ENCODE results near the gene ACVR2B.

The ACVR2B gene

DNA sequence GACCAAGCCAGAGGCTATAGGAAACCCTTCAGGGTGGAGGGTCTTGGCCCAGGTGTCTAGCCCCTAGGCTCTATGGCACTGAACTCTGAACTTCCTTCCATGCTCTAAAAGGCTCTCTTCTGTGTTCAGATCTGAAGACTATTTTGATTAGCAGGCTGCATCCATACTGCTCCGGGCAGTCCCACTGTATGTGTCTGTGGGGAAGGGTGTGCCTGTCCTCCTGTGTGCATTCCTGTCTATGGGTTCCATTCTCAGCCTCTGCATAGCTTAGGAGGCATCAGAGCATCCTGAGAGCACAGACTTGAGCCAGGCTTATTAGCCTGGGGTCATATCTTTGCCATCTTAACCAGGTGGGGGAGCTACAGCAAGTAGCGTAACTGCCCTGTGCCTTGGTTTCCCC lies 80.5 kb downstream of the ACVR2B start:
- DNase-seq = no peak

DNA sequence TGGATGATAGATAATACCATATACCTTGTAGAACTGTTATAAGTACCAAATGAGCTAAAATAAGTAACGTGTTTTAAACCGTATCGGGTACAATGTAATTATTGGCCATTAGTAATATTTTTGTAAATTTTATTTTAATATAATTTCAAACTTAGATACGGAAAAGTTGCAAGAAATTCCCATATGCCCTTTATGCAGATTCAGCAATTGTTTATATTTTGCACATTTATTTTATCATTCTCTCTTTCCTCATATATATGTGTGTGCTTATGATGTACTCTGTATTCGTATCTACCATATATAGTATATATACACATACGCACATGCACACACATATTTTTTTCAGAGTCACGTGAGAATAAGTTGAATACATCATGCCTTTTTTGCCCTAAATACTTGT lies 80.9 kb downstream of the ACVR2B start:
- no peak for DNase-seq

DNA sequence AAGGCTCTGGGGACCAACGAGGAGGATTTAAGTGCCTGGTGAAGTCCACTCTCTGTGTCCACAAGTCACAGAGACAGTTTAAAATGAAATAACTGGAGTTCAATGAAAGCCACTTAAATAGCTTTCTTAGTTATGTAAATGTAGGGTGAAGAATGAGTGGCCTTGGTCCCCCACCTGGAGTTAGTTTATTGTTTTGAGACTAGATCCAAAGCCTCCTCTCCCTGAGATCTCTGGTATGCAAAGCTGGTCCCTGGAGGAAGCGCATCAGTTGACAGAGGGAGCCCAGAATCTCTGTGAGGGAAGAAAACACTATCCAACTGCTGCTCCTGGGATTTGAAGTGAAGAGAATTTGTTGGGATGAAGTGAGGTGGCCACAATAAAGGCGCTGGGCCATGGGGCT lies 83.0 kb downstream of the ACVR2B start:
- DNase-seq = no peak

DNA sequence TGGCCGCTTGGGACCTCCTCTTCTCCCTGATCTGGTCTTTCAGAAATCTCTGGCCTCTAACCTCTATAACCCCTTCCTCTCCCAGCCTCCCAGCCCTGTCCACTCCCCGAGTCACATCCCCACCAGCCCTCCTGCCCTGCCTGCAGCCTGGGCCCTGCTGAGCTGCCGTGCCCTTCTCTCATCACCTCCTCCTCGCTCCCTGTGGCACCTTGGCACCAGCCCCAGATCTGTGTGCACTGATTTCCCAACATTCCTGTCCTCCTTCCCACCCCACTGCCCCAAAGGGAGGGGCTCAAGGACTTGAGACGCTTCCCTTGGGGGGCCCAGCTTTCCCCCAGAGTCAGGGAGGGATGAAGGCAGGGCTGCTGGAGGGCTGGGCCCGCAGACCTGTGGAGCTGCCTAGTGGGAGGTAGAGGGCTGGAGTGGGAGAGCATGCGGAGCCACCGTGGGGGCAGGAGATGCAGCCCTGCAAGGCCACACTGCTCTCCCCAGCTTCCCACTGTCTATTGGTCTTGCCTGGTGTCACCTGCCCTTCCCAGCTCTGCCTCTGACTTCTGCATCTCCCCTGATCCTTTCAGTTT lies 85.2 kb downstream of the ACVR2B start:
- DNase-seq = no peak

DNA sequence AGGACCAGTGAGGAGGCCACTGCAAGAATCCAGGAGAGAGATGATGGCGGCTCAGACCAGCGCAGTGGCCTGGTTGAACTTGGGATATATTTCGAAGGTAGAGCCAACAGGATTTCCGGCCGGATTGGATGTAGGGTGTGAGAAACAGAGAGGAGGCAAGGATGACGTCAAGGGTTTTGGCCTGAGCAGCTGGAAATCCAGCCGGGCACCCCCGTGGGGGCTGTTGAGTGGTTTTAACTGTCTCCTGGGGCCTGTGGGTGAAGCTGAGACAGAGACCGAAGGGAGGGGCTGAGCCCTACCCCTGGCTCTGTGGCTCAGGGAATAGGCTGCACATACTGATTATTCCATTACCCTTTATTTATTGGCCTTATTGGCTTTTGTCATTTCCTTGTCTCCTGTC lies 88.1 kb downstream of the ACVR2B start:
- no peak for DNase-seq
